NK-92 (cell line): Measurements from ENCODE around the gene CNTN5.
"Not testable (repeated sequence)": the region's sequence is repeated elsewhere in the genome, so short reads cannot be mapped to it uniquely, and the experiment has no call there.

Experiments used
- DNase-seq: peaks from one replicate; lab custom pipeline; 2025; ENCODE audit not compliant: unreplicated experiment; lab: John Stamatoyannopoulos, UW

The CNTN5 gene

DNA sequence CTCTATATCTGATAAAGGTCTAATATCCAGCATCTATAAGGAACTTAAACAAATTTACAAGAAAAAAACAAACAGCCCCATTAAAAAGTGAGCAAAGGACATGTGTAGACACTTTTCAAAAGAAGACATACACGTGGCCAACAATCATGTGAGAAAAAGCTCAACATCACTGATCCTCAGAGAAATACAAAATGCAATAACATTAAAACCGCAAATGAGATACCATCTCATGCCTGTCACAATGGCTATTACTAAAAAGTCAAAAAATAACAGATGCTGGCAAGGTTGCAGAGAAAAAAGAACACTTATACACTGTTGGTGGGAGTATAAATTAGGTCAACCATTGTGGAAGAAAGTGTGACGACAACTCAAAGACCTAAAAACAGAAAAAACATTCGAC lies 1253.7 kb downstream of the CNTN5 start:
- DNase-seq = not testable (repeated sequence)

DNA sequence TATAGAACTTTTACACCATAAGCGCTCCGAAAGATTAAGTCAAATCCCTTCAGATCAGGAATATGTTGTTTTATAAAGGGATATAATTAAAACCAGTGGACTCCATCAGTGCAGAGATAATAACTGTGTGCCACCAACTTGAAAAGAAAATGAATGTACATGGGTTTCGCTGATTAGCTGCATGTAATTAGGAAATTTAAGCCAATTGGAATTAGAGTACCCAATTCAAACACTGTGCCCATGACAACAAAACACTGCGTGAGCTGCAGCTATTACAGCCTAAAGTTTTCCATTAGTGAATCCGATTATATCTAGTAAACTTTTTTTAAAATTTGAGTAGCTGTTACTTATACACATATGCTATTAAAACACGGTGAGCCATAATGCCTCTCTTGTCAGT lies 1274.0 kb downstream of the CNTN5 start:
- no peak for DNase-seq

DNA sequence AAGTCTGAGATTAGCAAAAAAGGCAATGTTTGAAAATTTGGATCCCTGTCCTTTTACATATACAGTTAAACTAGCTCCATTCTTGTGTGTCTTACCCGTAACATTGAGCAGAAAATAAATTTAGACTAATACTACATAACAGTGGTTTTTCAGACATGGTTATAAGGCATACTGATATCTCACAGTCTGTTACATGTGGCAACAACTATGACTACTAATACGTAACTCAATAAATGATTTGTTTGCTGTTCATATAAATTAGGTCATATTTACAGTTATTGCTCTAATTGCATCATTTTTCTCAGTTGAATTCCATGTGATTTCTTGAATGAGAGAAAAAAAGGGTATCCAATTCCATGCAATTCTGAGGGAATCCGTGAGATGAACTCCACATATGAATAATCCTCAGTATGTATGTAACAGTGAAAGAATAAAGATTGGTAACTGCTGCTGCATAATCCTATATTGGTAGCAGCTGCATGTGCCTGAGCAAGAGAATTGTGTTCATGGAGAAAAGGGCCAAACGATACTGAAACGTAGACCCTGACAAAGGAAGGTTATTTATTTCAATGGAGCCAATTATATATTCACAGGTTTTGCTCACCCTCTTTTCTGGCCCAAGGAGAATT lies 1275.4 kb downstream of the CNTN5 start:
- DNase-seq = no peak

DNA sequence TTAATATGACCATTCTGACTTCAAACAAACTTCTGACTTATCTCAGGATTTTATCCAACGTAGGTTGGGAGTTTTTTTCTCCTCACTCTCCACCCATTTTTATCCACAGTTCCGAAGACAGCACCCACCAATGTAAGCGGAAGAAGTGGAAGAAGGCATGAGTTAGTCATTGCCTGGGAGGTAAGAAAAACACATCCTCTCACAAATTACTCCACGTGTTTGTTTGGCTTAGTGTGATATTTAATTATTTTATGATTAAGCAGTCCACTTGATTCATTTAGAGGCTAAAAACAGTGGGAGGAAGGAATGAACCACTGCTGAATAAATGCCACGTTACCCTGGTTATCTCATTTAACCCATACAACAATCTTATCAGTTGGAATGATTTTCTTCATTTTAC lies 1276.8 kb downstream of the CNTN5 start:
- no peak for DNase-seq

DNA sequence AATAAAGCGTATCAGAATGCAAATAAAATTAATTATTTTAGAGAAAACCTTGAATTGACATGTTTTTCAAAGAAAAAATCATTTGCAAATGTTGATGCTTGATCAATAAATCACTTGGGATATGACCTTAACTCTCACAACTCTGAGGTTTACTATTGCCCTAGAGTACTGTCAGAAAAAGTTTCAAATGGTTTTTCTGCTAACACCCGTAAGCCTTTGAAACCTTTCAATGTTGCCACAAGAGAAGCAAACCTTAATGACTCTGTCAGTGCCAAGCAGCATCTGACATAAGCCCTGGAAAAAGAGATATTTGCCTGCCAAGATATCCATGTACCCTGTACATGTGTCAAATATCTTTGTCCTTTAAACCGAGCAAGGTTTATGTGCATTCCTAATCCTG lies 1282.1 kb downstream of the CNTN5 start:
- DNase-seq = no peak

DNA sequence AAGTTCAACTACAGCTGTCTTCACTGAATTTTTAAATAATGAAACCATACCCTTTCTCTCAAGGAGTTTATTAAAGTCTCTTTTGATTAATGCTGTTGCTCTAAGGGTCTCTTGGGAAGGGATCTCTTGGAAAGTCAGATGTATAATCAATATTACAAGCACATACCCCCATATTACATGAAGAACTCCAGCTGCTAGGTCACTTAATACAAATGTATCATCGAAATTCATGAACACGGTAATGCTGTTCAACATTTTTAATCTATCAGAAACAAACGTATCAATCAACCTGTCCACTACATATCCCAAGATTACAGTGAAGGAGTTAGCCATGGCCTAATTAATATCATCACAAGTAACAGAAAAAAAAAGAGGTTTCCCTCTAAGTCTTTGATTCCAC lies 1283.1 kb downstream of the CNTN5 start:
- DNase-seq = no peak

DNA sequence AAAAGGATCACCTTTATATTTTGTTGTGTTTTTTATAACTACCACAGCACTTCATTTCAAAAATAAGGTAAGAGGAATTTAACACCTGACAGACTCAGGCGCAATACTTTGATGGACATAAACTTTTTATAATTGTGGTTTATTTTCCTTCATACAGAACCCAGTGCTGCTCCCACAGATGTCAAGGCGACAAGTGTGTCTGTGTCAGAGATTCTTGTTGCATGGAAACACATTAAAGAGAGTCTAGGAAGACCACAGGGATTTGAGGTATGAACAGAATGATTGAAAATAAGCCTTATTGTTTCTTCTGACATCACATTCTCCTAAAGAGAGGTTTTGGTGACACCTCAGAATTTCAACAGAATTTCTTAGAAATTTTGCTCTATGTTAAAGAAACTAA lies 1287.5 kb downstream of the CNTN5 start:
- DNase-seq = no peak

DNA sequence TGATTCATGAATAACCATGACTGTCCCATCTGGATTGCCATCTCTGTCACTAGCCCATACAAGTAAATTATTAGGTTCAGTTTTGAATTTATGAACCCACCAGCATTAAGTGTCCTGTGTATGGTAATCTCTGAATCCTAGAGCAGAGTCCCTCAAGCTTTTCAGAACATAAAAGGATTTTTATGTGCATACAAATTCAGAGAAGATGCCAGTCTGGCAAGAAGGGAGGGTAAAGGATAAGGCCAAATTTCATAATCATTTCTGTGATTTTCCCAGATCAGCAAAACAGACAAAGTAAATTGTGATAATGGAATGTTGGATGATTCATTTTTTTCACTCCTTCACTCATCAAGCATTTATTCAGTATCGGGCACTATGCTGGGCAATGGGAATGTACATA lies 1295.2 kb downstream of the CNTN5 start:
- no peak for DNase-seq

DNA sequence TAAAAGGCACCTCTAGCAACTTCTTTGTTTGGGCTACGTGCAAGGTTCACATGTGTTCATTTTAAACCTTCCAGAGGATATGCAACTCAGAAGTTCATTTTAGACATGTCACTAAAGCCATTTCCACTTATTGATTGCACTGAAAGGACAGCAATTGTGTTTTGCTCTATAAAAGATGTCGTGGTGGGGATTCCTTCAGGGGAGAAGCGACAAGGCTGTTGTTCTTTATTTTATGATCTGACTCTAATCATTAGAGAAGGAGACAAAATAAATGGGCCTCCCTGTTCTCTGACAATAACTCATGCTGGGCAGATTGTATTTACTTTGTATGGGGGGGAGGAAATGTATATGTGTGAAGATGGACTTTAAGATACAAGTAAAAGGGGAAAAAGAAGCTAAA lies 1296.2 kb downstream of the CNTN5 start:
- DNase-seq = no peak

DNA sequence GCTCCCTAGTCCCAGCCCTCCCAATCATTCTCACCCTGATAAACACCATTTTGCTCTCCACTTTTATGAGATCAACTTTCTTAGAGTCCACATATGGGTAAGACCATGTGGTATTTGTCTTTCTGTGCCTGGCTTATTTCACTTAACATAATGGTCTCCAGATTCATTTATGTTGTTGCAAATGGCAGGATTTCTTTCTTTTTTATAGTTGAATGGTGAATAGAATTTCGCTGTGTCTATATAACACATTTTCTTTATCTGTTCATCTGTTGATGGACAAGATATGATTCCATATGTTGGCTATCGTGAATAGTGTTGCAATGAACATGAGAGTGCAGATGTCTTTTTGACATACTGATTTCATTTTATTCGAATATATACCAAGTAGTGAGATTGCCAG lies 1298.9 kb downstream of the CNTN5 start:
- no peak for DNase-seq

DNA sequence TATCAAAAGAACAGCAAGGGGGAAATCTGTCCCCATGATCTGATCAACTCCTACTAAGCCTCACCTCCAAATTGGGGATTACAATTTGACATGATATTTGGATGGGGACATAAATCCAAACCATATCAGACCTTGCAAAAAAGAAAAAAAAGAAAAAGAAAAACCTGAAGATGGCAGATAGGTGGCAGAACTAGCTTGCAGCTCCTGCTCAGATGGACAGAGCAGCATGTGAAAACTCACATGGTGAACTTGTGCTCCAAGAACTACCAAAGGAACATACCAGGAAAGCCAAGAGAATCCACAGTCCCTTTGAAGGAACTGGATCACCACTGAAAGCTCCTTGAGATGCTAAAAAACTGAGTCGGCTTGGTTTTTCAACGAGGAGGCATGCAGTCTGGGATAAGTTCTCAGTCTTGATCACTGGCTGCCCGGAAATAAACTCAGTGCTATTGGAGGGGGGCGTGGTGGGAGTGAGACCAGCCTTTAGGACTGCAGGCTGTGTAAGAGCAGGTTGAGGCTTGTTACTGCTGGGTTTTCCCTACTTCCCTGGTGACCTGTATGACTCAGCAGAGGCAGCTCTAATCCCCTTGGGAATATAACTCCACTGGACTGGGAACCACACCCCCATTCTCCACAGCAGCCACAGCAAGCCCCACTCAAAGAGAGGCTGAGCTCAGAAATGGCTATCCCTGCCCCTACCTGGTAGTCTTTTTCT lies 1308.0 kb downstream of the CNTN5 start:
- DNase-seq = no peak

DNA sequence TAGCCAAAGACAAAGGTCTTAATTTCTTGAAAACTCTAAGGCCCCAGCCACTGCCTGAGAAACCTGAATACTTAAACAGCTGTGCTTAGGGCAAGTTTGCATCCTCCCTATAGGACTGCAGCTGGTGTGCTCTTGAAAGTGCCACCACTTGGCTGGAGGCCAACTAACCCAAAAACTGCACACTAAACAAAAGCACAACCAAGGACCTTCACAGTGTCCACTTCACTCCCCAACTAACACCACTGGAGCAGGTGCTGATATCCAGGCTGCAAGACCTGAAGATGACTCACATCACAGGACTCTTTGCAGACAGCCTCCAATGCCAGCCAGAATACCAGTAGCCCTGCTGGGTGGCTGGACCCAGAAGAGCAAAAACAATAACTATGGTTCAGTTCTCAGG lies 1308.6 kb downstream of the CNTN5 start:
- DNase-seq = no peak

DNA sequence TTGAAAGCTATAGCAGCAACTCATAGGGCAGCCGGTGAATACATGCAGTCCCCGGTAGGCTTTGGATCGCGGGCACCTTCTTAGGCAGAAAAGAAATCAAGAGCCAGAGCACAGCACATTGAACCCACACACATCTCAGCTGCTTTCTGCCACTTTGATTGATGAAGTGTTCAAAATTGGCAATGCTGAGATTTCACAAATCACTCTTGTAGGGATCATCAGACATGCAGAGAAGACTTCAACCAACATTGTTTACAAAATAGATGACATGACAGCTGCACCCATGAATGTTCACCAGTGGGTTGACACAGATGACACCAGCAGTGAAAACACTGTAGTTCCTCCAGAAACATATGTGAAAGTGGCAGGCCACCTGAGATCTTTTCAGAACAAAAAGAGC lies 1316.1 kb downstream of the CNTN5 start:
- no peak for DNase-seq

DNA sequence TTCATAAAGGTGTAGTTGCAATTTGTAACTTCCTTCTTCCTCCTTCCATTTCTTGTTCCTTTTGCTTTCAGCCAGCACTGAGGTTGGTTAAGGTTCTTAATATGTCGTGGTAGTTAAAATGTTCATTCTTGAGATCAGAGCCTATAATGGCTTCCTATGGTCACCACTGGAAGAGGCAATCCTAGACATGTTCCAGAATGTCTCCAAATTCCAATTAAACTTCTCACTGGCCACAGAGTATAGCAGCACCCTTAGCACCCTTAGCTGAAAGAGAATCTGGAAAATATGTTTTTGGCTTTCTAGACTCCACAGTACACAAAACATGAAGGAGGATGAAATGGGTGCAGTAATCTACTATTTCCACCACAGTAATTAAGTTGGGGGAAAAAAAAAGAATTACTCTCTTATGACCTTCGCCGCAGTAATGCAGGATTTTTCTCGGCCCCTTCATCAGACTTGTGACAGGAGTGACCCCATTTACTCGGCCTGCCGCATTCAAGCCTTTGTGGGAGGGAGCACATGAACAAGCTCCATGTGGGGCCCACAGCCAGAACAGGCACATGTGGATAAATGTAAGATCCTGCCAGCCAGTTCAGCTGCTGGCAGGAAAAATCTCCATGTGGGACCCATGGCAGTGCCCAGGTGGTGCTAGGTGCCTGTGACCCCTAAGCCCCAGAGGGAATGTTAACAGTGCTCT lies 1317.5 kb downstream of the CNTN5 start:
- DNase-seq = no peak

DNA sequence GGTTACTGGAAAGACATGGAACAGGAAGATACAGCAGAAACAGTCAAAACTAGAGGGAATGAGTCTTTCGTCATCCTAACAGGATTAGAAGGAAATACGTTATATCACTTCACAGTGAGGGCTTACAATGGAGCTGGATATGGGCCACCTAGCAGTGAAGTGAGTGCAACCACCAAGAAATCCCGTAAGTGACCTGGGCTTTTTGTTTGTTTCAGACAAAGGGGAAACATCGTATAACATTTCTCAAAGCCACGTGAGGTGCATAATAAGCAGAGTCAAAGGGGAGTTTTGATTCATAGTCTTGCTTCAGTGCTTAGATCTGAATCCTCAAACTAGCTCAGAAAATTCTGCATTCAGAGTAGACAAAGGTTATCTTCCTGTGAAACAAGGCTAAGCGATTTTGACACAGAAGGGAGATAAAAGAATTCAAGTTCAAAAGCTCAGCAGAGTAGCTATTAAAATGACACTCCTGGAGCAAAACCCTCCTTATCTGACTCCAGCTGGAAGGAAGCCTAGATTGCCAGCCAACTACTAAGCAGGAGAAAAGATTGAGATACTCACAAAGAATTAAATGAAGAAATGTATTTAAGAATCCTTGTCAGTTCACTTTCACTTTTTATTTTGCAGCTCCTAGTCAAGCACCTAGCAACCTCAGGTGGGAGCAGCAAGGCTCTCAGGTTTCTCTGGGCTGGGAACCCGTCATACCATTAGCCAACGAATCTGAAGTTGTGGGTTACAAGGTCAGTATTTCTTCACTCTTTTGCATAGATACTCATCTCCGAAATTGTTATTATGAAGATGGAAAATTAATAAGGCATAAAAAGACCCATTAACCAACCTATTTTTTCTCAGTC lies 1319.9 kb downstream of the CNTN5 start:
- DNase-seq = no peak

DNA sequence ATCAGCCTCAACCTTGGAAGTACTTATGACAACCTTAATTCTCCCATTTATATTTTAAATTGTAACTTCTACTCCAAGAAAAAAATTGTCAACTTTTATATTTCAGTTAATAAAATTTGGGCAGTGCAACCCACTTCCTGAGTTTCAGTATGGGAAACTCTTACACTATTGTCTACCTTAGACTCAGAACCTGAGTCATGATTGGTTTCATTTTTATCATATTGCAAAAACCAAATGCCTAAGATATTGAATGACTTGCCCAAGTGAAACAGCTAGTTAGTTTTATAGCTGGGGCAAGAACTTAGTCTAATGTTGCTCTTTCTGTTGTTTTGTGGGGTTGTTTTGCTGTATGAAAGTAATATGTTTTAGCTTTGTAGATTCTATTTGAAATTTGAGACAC lies 1332.3 kb downstream of the CNTN5 start:
- no peak for DNase-seq

DNA sequence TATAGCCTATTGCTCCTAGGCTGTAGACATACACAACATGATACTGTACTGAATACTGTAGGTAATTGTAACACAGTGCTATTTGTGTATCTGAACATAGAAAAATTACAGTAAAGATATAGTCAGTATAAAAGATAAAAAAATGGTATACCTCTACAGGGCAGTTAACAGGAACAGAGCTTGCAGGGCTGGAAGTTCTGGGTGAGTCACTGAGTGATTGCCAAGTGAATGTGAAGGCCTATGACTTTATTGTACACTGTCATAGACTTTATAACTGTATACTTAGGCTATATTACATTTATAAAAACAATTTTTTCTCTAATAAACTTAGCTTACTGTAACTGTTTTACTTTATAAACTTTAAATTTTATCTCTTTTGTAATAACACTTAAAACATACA lies 1334.0 kb downstream of the CNTN5 start:
- DNase-seq = no peak

DNA sequence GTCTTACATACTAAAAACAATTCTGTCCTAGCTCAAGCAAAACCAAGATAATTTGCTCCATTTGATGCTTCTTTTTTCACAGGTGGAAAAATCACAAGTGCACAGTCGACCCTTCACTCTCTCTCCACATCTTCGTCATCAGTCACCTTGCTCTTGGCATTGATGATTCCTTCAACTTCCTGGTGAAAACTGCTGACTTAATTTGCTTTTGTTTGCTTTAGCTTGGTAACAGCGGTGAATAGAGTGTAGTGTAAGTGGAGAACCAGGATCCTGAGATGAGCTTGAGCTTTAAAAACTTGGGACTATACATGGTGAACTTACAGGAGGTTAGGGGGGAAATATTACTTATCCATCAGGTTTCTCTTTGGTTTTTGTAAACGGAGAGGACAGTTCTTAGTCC lies 1335.3 kb downstream of the CNTN5 start:
- DNase-seq = no peak

DNA sequence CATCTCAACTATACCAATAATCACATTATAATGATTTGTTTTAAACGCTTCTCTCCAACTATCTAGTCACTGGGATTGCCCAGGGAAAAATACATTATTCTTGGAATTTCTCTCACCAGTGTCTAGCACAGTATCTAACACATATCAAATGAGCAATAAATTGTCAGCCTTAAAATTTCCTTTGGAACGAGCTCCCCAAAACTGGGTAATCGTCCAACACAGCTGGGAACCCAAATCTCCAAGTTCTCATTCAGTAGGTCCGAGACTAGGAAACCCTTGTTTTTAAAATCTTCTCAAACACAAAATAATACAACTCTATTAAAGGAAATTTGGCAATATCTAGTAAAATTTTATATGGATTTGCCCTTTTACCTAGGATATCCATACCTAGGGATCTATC lies 1338.5 kb downstream of the CNTN5 start:
- no peak for DNase-seq

DNA sequence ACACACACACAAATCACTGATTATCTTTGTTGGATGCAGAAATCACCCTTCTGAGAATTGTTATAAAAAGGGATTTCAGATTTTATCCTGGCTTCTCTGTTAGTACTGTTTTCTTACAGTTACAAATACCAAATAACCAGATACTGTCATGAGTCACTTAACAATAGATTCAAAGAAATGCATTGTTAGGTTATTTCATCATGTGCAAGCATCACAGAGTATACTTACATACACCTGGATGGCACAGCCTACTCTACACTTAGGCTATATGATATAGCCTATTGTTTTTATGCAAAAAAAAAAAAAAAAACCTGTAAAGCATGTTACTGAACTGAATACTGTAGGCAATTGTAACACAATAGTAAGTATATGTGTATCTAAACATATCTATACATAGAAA lies 1347.1 kb downstream of the CNTN5 start:
- no peak for DNase-seq

DNA sequence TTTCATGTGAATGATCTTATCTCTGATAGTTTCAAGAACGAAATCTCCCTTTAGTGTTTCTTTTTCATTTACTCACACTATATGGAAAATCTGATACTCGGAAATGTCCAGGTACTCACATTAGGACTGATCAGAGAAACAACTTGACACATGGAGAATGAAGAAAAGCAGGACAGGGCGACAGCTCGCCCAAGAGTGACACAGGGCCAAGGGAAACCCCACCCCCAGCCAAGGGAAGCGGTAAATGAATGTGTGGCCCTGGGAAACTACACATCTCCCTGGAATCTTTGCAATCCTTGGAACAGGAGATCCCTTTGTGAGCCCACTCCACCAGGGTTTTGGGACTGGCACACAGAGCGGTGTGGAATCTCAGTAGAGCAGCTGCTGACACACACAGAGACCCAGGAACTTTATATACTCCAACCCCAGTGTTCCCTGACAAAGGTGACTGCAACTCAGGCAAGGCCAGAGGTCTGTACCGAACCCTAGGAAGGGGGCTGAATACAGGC lies 1362.7 kb downstream of the CNTN5 start:
- no peak for DNase-seq
